Activated CD4-positive, alpha-beta T cell treated with anti-CD3 and anti-CD28 coated beads, Interleukin-2, amount 10 ng/mL, durations not matched to agents 7 days and 5 days (primary cell): ENCODE results near the gene MBD4. TPM values are rescaled to one million over a fixed set of nuclear protein-coding genes. Genes with fewer than 3 reads are reported as not detected.

Experiments
- CTCF ChIA-PET: fragments of 350-600 bp; sonication (Branson Sonifier 250); formaldehyde crosslinking; loops from one replicate; lab custom pipeline; 2021; ENCODE audit warnings: antibody characterized with exemption; lab: Charles Lee
- POLR2A ChIA-PET: fragments of 350-600 bp; sonication (Branson Sonifier 250); formaldehyde crosslinking; loops from one replicate; lab custom pipeline; 2021; ENCODE audit warnings: antibody characterized with exemption; lab: Charles Lee
- DNase-seq: peaks from one replicate; pipeline ENCODE4 v3.0.0-alpha.2; 2020
- H3K27ac Mint-ChIP-seq: one replicate; pipeline ENCODE4 v1.8.0; 2021; ENCODE audit warnings: mild to moderate bottlenecking, moderate library complexity, mixed read lengths
- H3K27me3 Mint-ChIP-seq: one replicate; pipeline ENCODE4 v1.8.0; 2021; ENCODE audit warnings: mixed read lengths
- H3K36me3 Mint-ChIP-seq: one replicate; pipeline ENCODE4 v1.8.0; 2021; ENCODE audit warnings: low read depth, mixed read lengths
- H3K4me1 Mint-ChIP-seq: one replicate; pipeline ENCODE4 v1.8.0; 2021; ENCODE audit warnings: mixed read lengths
- H3K4me3 Mint-ChIP-seq: one replicate; pipeline ENCODE4 v1.8.0; 2021; ENCODE audit warnings: mild to moderate bottlenecking, moderate library complexity, mixed read lengths
- H3K9me3 Mint-ChIP-seq: one replicate; pipeline ENCODE4 v1.8.0; 2021; ENCODE audit warnings: mixed read lengths
- total RNA-seq, 2 experiments: library from RNA; stranded (reverse); gene quantifications; one replicate each; pipeline ENCODE4 v1.2.3, GENCODE V29; 2021

MBD4 gene
- total RNA-seq, 2 experiments from 2014 or later, result 47.9 to 50.6 TPM

- no peak overlapping the region for H3K27ac Mint-ChIP-seq
- H3K4me3 Mint-ChIP-seq, result no peak overlapping the region
- ChIA-PET CTCF (no interaction called here), POLR2A (no interaction called here)
- H3K9me3 Mint-ChIP-seq, result no peaks in the 10 kb centered on the region
- peaks cover 8% of the 10 kb centered on the region for H3K36me3 Mint-ChIP-seq
- no peaks in the 10 kb centered on the region for H3K27me3 Mint-ChIP-seq
- DNase-seq, result no peak
- peaks cover 4% of the 10 kb centered on the region for H3K4me1 Mint-ChIP-seq
Measured at GRCh38 chr3:129476586-129476985, 36.8 kb upstream of the MBD4 start.

GRCh38 chr3:129475863-129476262 lies 36.1 kb upstream of the MBD4 start:
- Mint-ChIP-seq H3K27ac (no peak overlapping the region), H3K36me3 (peaks cover 8% of the 10 kb centered on the region), H3K4me3 (no peak overlapping the region), H3K4me1 (no peaks in the 10 kb centered on the region), H3K27me3 (no peaks in the 10 kb centered on the region), H3K9me3 (no peaks in the 10 kb centered on the region)
- no peak for DNase-seq
- POLR2A ChIA-PET, result no interaction called here
- CTCF ChIA-PET, result interaction anchor here (0.6 to 1.5 kb wide), 2 partner anchors 12 to 14 kb away, joined by 3 to 4 read pairs; no protein-coding TSS in a partner anchor

GRCh38 chr3:129474984-129475804 lies 35.4 kb upstream of the MBD4 start:
- ChIA-PET CTCF (interaction anchor here (0.6 to 1.5 kb wide), 3 partner anchors 9 to 15 kb away, joined by 3 to 4 read pairs (median 3); no protein-coding TSS in a partner anchor), POLR2A (no interaction called here)
- H3K36me3 Mint-ChIP-seq, result peaks cover 8% of the 10 kb centered on the region
- H3K4me3 Mint-ChIP-seq, result no peak overlapping the region
- H3K9me3 Mint-ChIP-seq, result no peaks in the 10 kb centered on the region
- no peaks in the 10 kb centered on the region for H3K4me1 Mint-ChIP-seq
- H3K27ac Mint-ChIP-seq, result no peak overlapping the region
- no peaks in the 10 kb centered on the region for H3K27me3 Mint-ChIP-seq
- no peak for DNase-seq

GRCh38 chr3:129473769-129474152 lies 34.0 kb upstream of the MBD4 start:
- ChIA-PET POLR2A (no interaction called here), CTCF (interaction anchor here (1.7 kb wide), 2 partner anchors 11 to 12 kb away, joined by 4 to 5 read pairs; no protein-coding TSS in a partner anchor)
- H3K9me3 Mint-ChIP-seq, result no peaks in the 10 kb centered on the region

GRCh38 chr3:129473067-129473768 lies 33.5 kb upstream of the MBD4 start:
- peaks cover 2% of the 10 kb centered on the region for H3K4me1 Mint-ChIP-seq
- POLR2A ChIA-PET, result no interaction called here
- DNase-seq, result no peak
- H3K27ac Mint-ChIP-seq, result no peak overlapping the region
- CTCF ChIA-PET, result interaction anchor here (1.3 to 1.7 kb wide), 3 partner anchors 12 to 17 kb away, joined by 4 to 5 read pairs (median 4); no protein-coding TSS in a partner anchor
- H3K9me3 Mint-ChIP-seq, result no peaks in the 10 kb centered on the region
- no peaks in the 10 kb centered on the region for H3K27me3 Mint-ChIP-seq
- H3K4me3 Mint-ChIP-seq, result no peak overlapping the region
- peaks cover 10% of the 10 kb centered on the region for H3K36me3 Mint-ChIP-seq

More at GRCh38 chr3:129473769-129474152, 34.0 kb upstream of the MBD4 start:
- Mint-ChIP-seq H3K4me3 (no peak overlapping the region), H3K27ac (no peak overlapping the region), H3K4me1 (peaks cover 2% of the 10 kb centered on the region), H3K27me3 (no peaks in the 10 kb centered on the region), H3K36me3 (peaks cover 10% of the 10 kb centered on the region)
- DNase-seq, result no peak

- H3K4me3 Mint-ChIP-seq, result no peak overlapping the region
- peaks cover 4% of the 10 kb centered on the region for H3K36me3 Mint-ChIP-seq
- no peaks in the 10 kb centered on the region for H3K27me3 Mint-ChIP-seq
- no peak for DNase-seq
- H3K9me3 Mint-ChIP-seq, result no peaks in the 10 kb centered on the region
- peaks cover 2% of the 10 kb centered on the region for H3K4me1 Mint-ChIP-seq
- no peak overlapping the region for H3K27ac Mint-ChIP-seq
- CTCF ChIA-PET, result interaction anchor here (0.8 kb wide), 1 partner anchor 10 kb away, joined by 4 read pairs; no protein-coding TSS in a partner anchor
- POLR2A ChIA-PET, result no interaction called here
Measured at GRCh38 chr3:129470861-129471260, 31.1 kb upstream of the MBD4 start.

- ChIA-PET POLR2A (no interaction called here), CTCF (interaction anchor here (1.2 kb wide), 1 partner anchor 23 kb away, joined by 3 read pairs; no protein-coding TSS in a partner anchor)
- H3K4me1 Mint-ChIP-seq, result peaks cover 2% of the 10 kb centered on the region
- DNase-seq, result no peak
- H3K36me3 Mint-ChIP-seq, result peaks cover 4% of the 10 kb centered on the region
- no peak overlapping the region for H3K27ac Mint-ChIP-seq
- no peaks in the 10 kb centered on the region for H3K27me3 Mint-ChIP-seq
- H3K9me3 Mint-ChIP-seq, result no peaks in the 10 kb centered on the region
- no peak overlapping the region for H3K4me3 Mint-ChIP-seq
Measured at GRCh38 chr3:129469026-129469425, 29.3 kb upstream of the MBD4 start.

GRCh38 chr3:129467932-129468331 lies 28.2 kb upstream of the MBD4 start:
- H3K9me3 Mint-ChIP-seq, result no peaks in the 10 kb centered on the region
- no peak overlapping the region for H3K4me3 Mint-ChIP-seq
- peaks cover 4% of the 10 kb centered on the region for H3K36me3 Mint-ChIP-seq
- no peak overlapping the region for H3K27ac Mint-ChIP-seq
- DNase-seq, result no peak
- ChIA-PET POLR2A (no interaction called here), CTCF (no interaction called here)
- no peaks in the 10 kb centered on the region for H3K27me3 Mint-ChIP-seq
- peaks cover 2% of the 10 kb centered on the region for H3K4me1 Mint-ChIP-seq

GRCh38 chr3:129463716-129464115 lies 24.0 kb upstream of the MBD4 start:
- POLR2A ChIA-PET, result no interaction called here
- Mint-ChIP-seq H3K36me3 (peaks cover 2% of the 10 kb centered on the region), H3K4me3 (no peak overlapping the region), H3K9me3 (no peaks in the 10 kb centered on the region), H3K27ac (no peak overlapping the region), H3K4me1 (peaks cover 9% of the 10 kb centered on the region), H3K27me3 (no peaks in the 10 kb centered on the region)
- no peak for DNase-seq
- CTCF ChIA-PET, result interaction anchor here (0.9 to 1.3 kb wide), 2 partner anchors 12 to 17 kb away, joined by 3 to 4 read pairs; no protein-coding TSS in a partner anchor

- Mint-ChIP-seq H3K4me3 (no peak overlapping the region), H3K4me1 (peaks cover 9% of the 10 kb centered on the region), H3K27ac (no peak overlapping the region), H3K9me3 (no peaks in the 10 kb centered on the region), H3K27me3 (no peaks in the 10 kb centered on the region), H3K36me3 (peaks cover 2% of the 10 kb centered on the region)
- no peak for DNase-seq
- ChIA-PET POLR2A (no interaction called here), CTCF (no interaction called here)
Measured at GRCh38 chr3:129463094-129463493, 23.3 kb upstream of the MBD4 start.

GRCh38 chr3:129462361-129462968 lies 22.7 kb upstream of the MBD4 start:
- Mint-ChIP-seq H3K27ac (no peak overlapping the region), H3K4me1 (peaks cover 9% of the 10 kb centered on the region), H3K27me3 (no peaks in the 10 kb centered on the region)

GRCh38 chr3:129461461-129462146 lies 21.9 kb upstream of the MBD4 start:
- Mint-ChIP-seq H3K4me1 (peaks cover 9% of the 10 kb centered on the region), H3K27me3 (no peaks in the 10 kb centered on the region), H3K4me3 (no peak overlapping the region), H3K27ac (no peak overlapping the region), H3K36me3 (peaks cover 2% of the 10 kb centered on the region), H3K9me3 (no peaks in the 10 kb centered on the region)
- DNase-seq, result no peak
- POLR2A ChIA-PET, result no interaction called here
- CTCF ChIA-PET, result interaction anchor here (1.1 to 1.4 kb wide), 2 partner anchors 11 to 13 kb away, joined by 3 to 4 read pairs; no protein-coding TSS in a partner anchor

More at GRCh38 chr3:129462361-129462968, 22.7 kb upstream of the MBD4 start:
- Mint-ChIP-seq H3K4me3 (no peak overlapping the region), H3K9me3 (no peaks in the 10 kb centered on the region), H3K36me3 (peaks cover 2% of the 10 kb centered on the region)
- ChIA-PET CTCF (interaction anchor here (1.1 to 1.4 kb wide), 2 partner anchors 11 to 14 kb away, joined by 3 to 4 read pairs; no protein-coding TSS in a partner anchor), POLR2A (no interaction called here)
- no peak for DNase-seq
